Measurements from ENCODE around the gene FCN2.

The FCN2 gene

DNA sequence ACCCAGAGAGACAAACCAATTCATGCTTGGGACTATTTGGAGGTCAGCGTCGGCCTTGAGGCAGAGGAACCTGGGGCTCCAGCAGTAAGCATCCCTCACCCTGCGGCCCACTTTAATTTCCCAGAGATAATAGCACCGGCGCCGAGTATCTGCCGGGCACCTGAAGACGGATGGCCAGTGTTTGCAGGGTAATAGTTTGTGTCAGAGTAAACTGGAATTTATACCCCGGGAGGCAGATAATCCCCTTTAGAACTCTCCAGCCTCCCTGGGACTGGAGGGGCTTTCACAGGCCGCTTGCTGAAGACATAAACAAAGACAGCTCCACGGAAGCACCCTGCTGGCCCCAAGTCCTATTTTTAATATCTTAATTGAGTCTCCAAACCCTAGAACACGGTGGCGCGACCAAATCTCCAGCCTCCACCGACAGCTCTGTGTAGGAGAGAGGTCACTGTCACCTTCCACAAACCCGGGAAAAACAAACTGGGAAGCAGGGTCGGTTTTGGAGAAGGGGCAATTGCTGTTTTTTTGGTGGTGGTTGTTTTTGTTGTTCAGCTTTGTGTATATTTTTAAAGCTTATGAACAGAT is 54.5 kb downstream of the FCN2 start:
- no peak for DNase-seq

DNA sequence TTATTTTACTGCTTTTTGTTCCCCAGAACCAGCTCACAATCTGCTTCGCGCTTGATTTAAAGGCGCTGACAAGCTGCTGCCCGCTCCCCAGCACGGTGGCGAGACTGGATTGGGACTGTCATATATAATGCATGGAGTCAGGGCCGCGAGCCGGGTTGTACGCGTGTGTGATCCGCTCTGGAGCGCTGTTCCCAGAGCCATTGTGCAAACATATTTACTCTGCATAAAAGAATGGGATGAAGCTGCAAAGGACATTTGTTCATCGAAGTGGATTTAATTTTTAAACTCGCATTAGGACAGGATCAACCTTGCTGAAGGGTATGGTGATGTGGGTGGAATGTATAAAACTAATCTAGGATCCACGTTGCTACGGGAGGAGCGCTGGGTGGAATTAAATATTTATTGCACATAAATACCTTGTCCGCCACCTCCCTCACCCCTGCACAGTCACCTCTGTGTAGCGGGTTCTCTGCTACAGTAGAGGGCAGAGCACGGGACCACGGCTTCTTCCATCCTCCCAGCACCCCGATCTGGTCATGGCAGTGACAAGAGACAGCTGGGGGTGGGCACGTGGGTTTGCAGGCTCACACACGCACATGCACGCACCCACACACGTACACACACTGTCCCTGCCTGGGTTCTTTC is 55.2 kb downstream of the FCN2 start:
- DNase-seq, result no peak

DNA sequence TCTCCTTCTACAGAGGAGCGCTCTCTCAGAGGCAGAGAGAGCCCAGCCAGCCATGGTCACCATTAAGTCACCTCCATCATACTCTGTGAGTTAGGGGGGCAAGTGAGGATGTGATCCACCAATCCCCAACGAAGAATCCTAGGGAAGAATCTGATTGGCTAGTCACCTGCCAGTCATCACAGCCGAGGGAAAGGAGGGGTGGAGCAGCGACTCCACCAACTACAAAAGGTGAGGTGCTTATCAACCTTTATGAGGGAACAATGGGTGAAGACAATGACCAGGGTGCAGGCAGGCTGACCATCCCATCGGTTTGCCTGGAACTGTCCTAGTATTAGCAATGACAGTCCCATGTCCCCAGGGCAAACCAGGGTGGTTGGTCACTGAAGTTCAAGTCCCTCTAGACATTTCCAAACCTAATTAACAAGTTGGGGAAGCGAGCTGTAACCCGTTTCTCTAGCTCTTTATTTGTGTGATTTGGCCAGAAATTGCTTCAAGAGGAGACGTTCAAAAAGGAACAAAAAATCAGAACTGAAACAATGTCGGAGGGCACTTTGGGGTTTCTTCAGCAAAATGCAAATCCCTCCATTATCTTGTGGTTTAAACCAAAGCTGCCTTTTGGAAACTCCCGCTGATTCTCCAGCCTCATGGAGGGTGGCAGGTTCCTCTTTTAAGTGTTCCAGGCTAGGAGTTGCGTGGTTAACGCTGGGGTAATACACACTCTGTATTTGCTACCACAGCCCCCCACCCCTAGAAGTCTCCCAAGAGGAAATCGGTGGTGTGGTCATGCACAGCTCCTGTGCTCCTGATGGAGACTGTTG is 55.9 kb downstream of the FCN2 start:
- no peak for DNase-seq
